ENCODE measurements around the gene ATP6V0D1. TPM values are rescaled to one million over a fixed set of nuclear protein-coding genes. Genes with fewer than 3 reads are reported as not detected.

Gene ATP6V0D1
- total RNA-seq, 1 donor from 2014 or later: 74.5 TPM

DNA sequence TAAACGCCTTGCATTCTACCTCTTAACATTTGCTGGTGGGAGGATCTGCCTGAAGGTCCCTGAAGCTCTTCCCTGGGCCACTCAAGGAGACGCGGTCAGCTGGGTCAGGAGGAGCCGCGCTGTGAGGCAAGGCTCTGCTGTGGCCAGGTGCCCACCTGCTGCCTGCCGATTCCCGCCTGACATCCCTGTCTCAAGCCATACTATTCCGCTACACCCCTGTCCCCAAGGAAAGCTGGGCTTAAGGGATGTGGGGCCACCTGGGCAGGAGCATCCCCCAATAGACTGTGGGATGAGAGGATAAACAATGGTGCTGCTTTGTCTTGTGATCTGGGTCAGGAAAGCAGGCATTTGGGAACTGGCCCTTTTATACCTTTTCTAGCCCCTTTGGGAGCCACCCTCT is 92.8 kb downstream of the ATP6V0D1 start:
- no peaks in the 10 kb centered on the region for H3K9me3 Mint-ChIP-seq
- ATAC-seq (ENCODE audit: low read depth) (no peak), DNase-seq (no peak)
- H3K27me3 Mint-ChIP-seq: peaks cover 19% of the 10 kb centered on the region
- H3K4me3 Mint-ChIP-seq: no peak overlapping the region
- TF ChIP-seq, protein P1, sequence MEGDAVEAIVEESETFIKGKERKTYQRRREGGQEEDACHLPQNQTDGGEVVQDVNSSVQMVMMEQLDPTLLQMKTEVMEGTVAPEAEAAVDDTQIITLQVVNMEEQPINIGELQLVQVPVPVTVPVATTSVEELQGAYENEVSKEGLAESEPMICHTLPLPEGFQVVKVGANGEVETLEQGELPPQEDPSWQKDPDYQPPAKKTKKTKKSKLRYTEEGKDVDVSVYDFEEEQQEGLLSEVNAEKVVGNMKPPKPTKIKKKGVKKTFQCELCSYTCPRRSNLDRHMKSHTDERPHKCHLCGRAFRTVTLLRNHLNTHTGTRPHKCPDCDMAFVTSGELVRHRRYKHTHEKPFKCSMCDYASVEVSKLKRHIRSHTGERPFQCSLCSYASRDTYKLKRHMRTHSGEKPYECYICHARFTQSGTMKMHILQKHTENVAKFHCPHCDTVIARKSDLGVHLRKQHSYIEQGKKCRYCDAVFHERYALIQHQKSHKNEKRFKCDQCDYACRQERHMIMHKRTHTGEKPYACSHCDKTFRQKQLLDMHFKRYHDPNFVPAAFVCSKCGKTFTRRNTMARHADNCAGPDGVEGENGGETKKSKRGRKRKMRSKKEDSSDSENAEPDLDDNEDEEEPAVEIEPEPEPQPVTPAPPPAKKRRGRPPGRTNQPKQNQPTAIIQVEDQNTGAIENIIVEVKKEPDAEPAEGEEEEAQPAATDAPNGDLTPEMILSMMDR (IDR thresholded peaks at IDR 0.05): no peak
- no peaks in the 10 kb centered on the region for H3K36me3 Mint-ChIP-seq (ENCODE audit: low read depth)
- H3K27ac Mint-ChIP-seq: no peak overlapping the region
- H3K4me1 Mint-ChIP-seq: peaks cover 10% of the 10 kb centered on the region
- intact Hi-C loops (cut with micrococcal nuclease): no loop called here
- ChIA-PET POLR2A (interaction anchor here (0.6 kb wide), 2 partner anchors 60 to 1455 kb away, joined by 5 to 8 read pairs; no protein-coding TSS in a partner anchor), CTCF (no interaction called here)

Other genes with a start within 250 kb of the ATP6V0D1 start
- 45.5 and 50.4 TPM in 2 replicates for gene FHOD1, start 233.7 kb downstream of the ATP6V0D1 start, total RNA-seq
- 1.9 and 2.5 TPM in 2 replicates for gene SLC9A5, start 232.2 kb downstream of the ATP6V0D1 start, total RNA-seq
- 7.8 TPM in 2 replicates for gene PLEKHG4, start 201.6 kb downstream of the ATP6V0D1 start, total RNA-seq
- not detected in 2 replicates for gene KCTD19, start 154.4 kb downstream of the ATP6V0D1 start, total RNA-seq
- 0.49 and 0.69 TPM in 2 replicates for gene LRRC36, start 154.3 kb downstream of the ATP6V0D1 start, total RNA-seq
- 0.15 TPM in 1 of 2 replicates, not detected in the other for gene TPPP3, start 87.7 kb downstream of the ATP6V0D1 start, total RNA-seq
- 2.8 and 3.8 TPM in 2 replicates for gene ZDHHC1, start 64.7 kb downstream of the ATP6V0D1 start, total RNA-seq
- 0.49 TPM in 1 of 2 replicates, not detected in the other for gene HSD11B2, start 50.0 kb downstream of the ATP6V0D1 start, total RNA-seq
- gene AGRP, start 2.4 kb upstream of the ATP6V0D1 start, total RNA-seq: not detected in 2 replicates
- gene RIPOR1, start 47.7 kb upstream of the ATP6V0D1 start, total RNA-seq: 136 and 159 TPM in 2 replicates
- gene CTCF, start 81.4 kb upstream of the ATP6V0D1 start, total RNA-seq: 53.1 and 59.6 TPM in 2 replicates
- 138 and 151 TPM in 2 replicates for gene CARMIL2, start 164.0 kb upstream of the ATP6V0D1 start, total RNA-seq
- 38.2 and 41.4 TPM in 2 replicates for gene ACD, start 179.1 kb upstream of the ATP6V0D1 start, total RNA-seq
- gene PARD6A, start 179.8 kb upstream of the ATP6V0D1 start, total RNA-seq: 5.9 and 6.0 TPM in 2 replicates
- 8.9 and 9.5 TPM in 2 replicates for gene ENKD1, start 185.6 kb upstream of the ATP6V0D1 start, total RNA-seq
- gene C16orf86, start 185.7 kb upstream of the ATP6V0D1 start, total RNA-seq: 2.4 and 4.6 TPM in 2 replicates
- gene GFOD2, start 238.2 kb upstream of the ATP6V0D1 start, total RNA-seq: 9.7 and 12.6 TPM in 2 replicates